ENCODE data around the gene APPL2. TPM values are rescaled to one million over a fixed set of nuclear protein-coding genes. Genes with fewer than 3 reads are reported as not detected.

Gene APPL2
- total RNA-seq, 6 experiments from 2014 or later = 10.2 to 23.2 (median 16.5) TPM

DNA sequence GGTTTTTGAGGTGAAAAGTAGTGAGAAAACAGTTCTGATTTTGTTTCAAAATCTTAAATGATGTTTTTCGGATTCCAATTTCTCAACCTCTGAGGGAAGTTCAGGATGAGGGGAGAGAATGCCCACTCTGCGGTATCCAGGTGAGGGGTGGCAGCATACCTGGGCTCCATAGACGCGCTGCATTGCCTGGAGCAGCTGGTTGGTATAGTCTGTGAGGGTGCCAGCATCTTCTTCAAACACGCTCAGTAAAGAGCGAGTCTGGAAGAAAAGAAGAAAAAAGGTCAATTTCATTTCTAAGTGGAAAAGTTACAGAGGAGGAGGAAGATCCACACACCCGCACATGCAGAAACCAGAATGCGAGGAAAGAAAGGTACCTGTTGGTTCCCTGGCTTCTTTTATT lies 7.0 kb downstream of the APPL2 start:
- Histone ChIP-seq H3K9me3 (no peaks in the 10 kb centered on the region), H3K27me3 (no peaks in the 10 kb centered on the region), H3K4me1 (peaks cover 0 to 18% (median 6%) of the 10 kb centered on the region in 4 donors), H3K4me3 (no peak overlapping the region), H3K27ac (no peak overlapping the region), H3K36me3 (peaks cover 0 to 18% (median 6%) of the 10 kb centered on the region in 4 donors)
- intact Hi-C loops (cut with DNase I) = no loop called here
- no peak for ATAC-seq
- TF ChIP-seq CTCF (IDR thresholded peaks at IDR 0.05) (no peak), POLR2A (IDR thresholded peaks at IDR 0.05) (no peak)
- whole genome bisulfite sequencing (ENCODE audit: insufficient coverage, low coverage, low lambda C conversion rate, missing lambda C conversion rate) = 89% methylated on average over 6 of the region's 8 CpGs
- DNase-seq = no peak

DNA sequence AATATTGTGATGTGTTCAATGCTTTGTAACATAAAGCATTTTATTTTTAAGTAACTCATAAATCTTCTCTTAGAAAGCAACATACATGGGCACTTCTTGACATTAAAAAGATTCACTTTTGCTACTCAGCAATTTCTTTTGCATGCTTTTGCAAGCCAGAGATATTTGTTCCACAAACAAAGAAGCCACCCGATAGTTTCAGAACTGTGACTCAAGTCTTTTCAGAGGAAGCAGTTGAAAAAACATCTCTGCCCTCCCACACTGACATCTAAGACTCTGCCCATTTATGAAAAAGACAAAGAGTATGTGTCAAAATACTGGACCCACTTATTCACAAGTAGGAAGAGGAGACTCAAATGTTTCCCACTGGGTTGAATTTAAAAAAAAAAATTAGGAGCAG lies 7.5 kb downstream of the APPL2 start:
- Histone ChIP-seq H3K27ac (no peak overlapping the region), H3K9me3 (no peaks in the 10 kb centered on the region), H3K4me1 (peaks cover 0 to 18% (median 4%) of the 10 kb centered on the region in 4 donors), H3K36me3 (peaks cover 0 to 18% (median 6%) of the 10 kb centered on the region in 4 donors), H3K4me3 (no peak overlapping the region), H3K27me3 (no peaks in the 10 kb centered on the region)
- ATAC-seq (peak in 1 of 4 donors; percentile 12), DNase-seq (no peak)
- WGBS (ENCODE audit: insufficient coverage, low coverage, low lambda C conversion rate, missing lambda C conversion rate) = 50% methylated on average over 1 of the region's 1 CpG
- intact Hi-C loops (cut with DNase I) = no loop called here
- TF ChIP-seq POLR2A (IDR thresholded peaks at IDR 0.05) = no peak
- TF ChIP-seq CTCF (IDR thresholded peaks at IDR 0.05) = no peak

- Histone ChIP-seq H3K9me3 (no peaks in the 10 kb centered on the region), H3K36me3 (peaks cover 0 to 18% (median 6%) of the 10 kb centered on the region in 4 donors), H3K4me1 (peaks cover 0 to 16% (median under 1%) of the 10 kb centered on the region in 4 donors), H3K4me3 (no peak overlapping the region), H3K27ac (no peak overlapping the region), H3K27me3 (no peaks in the 10 kb centered on the region)
- WGBS (ENCODE audit: insufficient coverage, low coverage, low lambda C conversion rate, missing lambda C conversion rate) = 87% methylated on average over 3 of the region's 3 CpGs
- DNase-seq = no peak
- ATAC-seq = no peak
- intact Hi-C loops (cut with DNase I) = no loop called here
- TF ChIP-seq POLR2A (IDR thresholded peaks at IDR 0.05) (no peak), CTCF (IDR thresholded peaks at IDR 0.05) (no peak)
Measured at GRCh38 chr12:105227879-105228278, 8.1 kb downstream of the APPL2 start.

- H3K36me3 ChIP-seq = peaks cover 0 to 18% (median 8%) of the 10 kb centered on the region in 4 donors
- intact Hi-C loops (cut with DNase I) = no loop called here
- 45% methylated on average over 8 of the region's 8 CpGs for WGBS (ENCODE audit: insufficient coverage, low coverage, low lambda C conversion rate, missing lambda C conversion rate)
- peak overlapping the region in 2 of 3 donors; percentile 23 to 26 for H3K27ac ChIP-seq
- H3K4me3 ChIP-seq = no peak overlapping the region
- peak in 1 of 3 donors; percentile 41 for DNase-seq
- no peaks in the 10 kb centered on the region for H3K27me3 ChIP-seq
- TF ChIP-seq POLR2A (IDR thresholded peaks at IDR 0.05) (no peak), CTCF (IDR thresholded peaks at IDR 0.05) (no peak)
- no peaks in the 10 kb centered on the region for H3K9me3 ChIP-seq
- peak; percentile 78 to 82 (median 80) for ATAC-seq
- H3K4me1 ChIP-seq = peaks cover 0 to 12% (median 0%) of the 10 kb centered on the region in 4 donors
Measured at GRCh38 chr12:105226219-105226618, 9.8 kb downstream of the APPL2 start.

Data from right lobe of liver (tissue), 6 donors.